ENCODE measurements around the gene STAB1. TPM values are rescaled to one million over a fixed set of nuclear protein-coding genes. Genes with fewer than 3 reads are reported as not detected.

Gene STAB1
- total and polyA plus RNA-seq, 3 donors from 2014 or later = 41.7 to 71.9 (median 58.6) TPM

- TF ChIP-seq POLR2A (IDR thresholded peaks at IDR 0.05) = no peak
- TF ChIP-seq CTCF (IDR thresholded peaks at IDR 0.05) = no peak
- WGBS, 2 donors = 0 to 2% methylated on average over 22 to 83 of the region's 86 CpGs
- intact Hi-C loops (cut with DNase I; ENCODE audit: low total_unique reads) = no loop called here
- Histone ChIP-seq H3K27me3 (no peaks in the 10 kb centered on the region), H3K4me1 (peaks cover 26% of the 10 kb centered on the region), H3K4me3 (peak within 1 kb of the TSS; percentile 97 to 98), H3K36me3 (ENCODE audit: low read depth, missing control alignments) (no peaks in the 10 kb centered on the region), H3K27ac (peak within 1 kb of the TSS; percentile 96), H3K9me3 (no peaks in the 10 kb centered on the region)
- DNase-seq = peak; percentile 92
Observed at GRCh38 chr3:52455283-52456168, 39.6 kb upstream of the STAB1 start, which contains the start of gene NISCH. TSS of gene NISCH (plus strand) at chr3:52455604. CDS start at chr3:52455642, 38 bp downstream.

DNA sequence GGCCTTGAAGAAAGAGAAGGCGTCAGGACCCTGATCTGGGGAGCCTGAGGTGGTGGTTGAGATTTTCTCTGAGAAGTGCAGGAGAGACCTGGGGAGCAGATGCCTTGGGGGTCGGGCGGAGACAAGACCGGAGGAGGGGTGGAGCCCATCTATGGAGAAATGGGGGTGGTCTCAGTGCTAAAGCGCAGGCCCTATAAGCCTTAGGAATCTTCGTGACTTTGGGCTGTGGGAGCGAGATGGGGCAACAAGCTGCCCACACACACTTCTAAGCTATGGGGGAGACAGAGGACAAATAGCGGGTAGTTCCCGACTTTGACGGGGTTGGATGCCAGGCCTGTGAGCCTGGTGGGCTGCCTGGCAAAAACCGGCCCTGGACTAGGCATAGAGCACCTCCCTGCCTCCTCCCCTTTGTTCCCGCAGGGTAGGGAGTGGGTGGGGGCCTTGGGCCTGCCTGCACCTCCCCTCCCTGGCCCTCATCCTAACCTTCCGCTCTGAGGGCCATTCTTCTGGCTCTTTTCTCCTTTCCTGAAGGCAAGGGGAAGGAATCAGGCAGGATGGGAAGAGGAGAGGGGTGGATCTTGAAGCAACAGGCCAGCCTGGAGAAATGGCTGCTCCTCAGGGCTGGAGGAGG, 38.9 kb upstream of the STAB1 start:
- peak; percentile 59 for DNase-seq

GRCh38 chr3:52456800-52457183, 38.3 kb upstream of the STAB1 start:
- H3K27ac ChIP-seq = peak overlapping the region; percentile 96
- H3K4me1 ChIP-seq = peaks cover 25% of the 10 kb centered on the region
- 17 to 43% methylated on average over 4 to 5 of the region's 5 CpGs for WGBS, 2 donors
- no peaks in the 10 kb centered on the region for H3K36me3 ChIP-seq (ENCODE audit: low read depth, missing control alignments)
- peak overlapping the region; percentile 97 to 98 for H3K4me3 ChIP-seq
- no peak for TF ChIP-seq CTCF (IDR thresholded peaks at IDR 0.05)
- TF ChIP-seq POLR2A (IDR thresholded peaks at IDR 0.05) = no peak
- no peaks in the 10 kb centered on the region for H3K27me3 ChIP-seq
- no peaks in the 10 kb centered on the region for H3K9me3 ChIP-seq
- no peak for DNase-seq
- intact Hi-C loops (cut with DNase I; ENCODE audit: low total_unique reads) = no loop called here

More for the DNA sequence above, 38.9 kb upstream of the STAB1 start:
- Histone ChIP-seq H3K4me1 (peaks cover 25% of the 10 kb centered on the region), H3K27ac (peak overlapping the region; percentile 96), H3K27me3 (no peaks in the 10 kb centered on the region), H3K9me3 (no peaks in the 10 kb centered on the region), H3K4me3 (peak overlapping the region; percentile 97 to 98), H3K36me3 (ENCODE audit: low read depth, missing control alignments) (no peaks in the 10 kb centered on the region)
- WGBS, 2 donors = 2 to 4% methylated on average over 13 of the region's 13 CpGs
- intact Hi-C loops (cut with DNase I; ENCODE audit: low total_unique reads) = no loop called here
- TF ChIP-seq POLR2A (IDR thresholded peaks at IDR 0.05) (no peak), CTCF (IDR thresholded peaks at IDR 0.05) (no peak)

GRCh38 chr3:52458031-52458760, 36.9 kb upstream of the STAB1 start:
- Histone ChIP-seq H3K27me3 (no peaks in the 10 kb centered on the region), H3K9me3 (no peaks in the 10 kb centered on the region), H3K4me3 (no peak overlapping the region), H3K4me1 (peaks cover 25% of the 10 kb centered on the region), H3K36me3 (ENCODE audit: low read depth, missing control alignments) (no peaks in the 10 kb centered on the region), H3K27ac (peak overlapping the region in 1 of 2 donors; percentile 7)
- DNase-seq = no peak
- TF ChIP-seq CTCF (IDR thresholded peaks at IDR 0.05) (no peak), POLR2A (IDR thresholded peaks at IDR 0.05) (no peak)
- intact Hi-C loops (cut with DNase I; ENCODE audit: low total_unique reads) = no loop called here
- 79% methylated on average over 6 of the region's 6 CpGs for WGBS, 2 donors

Data from testis (tissue), 3 donors.